GM23338 (cell line): Measurements from ENCODE around the gene CCDC69. TPM values are rescaled to one million over a fixed set of nuclear protein-coding genes. Genes with fewer than 3 reads are reported as not detected.

Source experiments
- ATAC-seq: fragments of 200-7000 bp; cut with Tn5 transposase; 3 replicates; pipeline ENCODE4 v1.9.1; 2020
- DNase-seq: peaks from one replicate; pipeline ENCODE4 v3.0.0-alpha.2; 2015; ENCODE audit warnings: low spot score
- H2AFZ ChIP-seq: fragments of 200-600 bp; sonication (generic); 2 replicates; pipeline ENCODE4 v1.8.0; 2016; ENCODE audit warnings: antibody characterized with exemption, mild to moderate bottlenecking, moderate library complexity
- H3F3A ChIP-seq: fragments of 200-600 bp; sonication (generic); replicated peaks from 2 replicates; pipeline ENCODE4 v1.8.0; 2017; ENCODE audit warnings: antibody characterized with exemption, mixed run types, low read depth
- H3K27ac ChIP-seq: fragments of 200-600 bp; sonication (generic); 2 replicates; pipeline ENCODE4 v1.6.1; 2016; ENCODE audit warnings: low read depth
- H3K27me3 ChIP-seq: fragments of 200-600 bp; sonication (generic); 2 replicates; pipeline ENCODE4 v1.8.0; 2016; ENCODE audit warnings: mild to moderate bottlenecking, mixed run types, moderate library complexity; ENCODE audit not compliant: insufficient read depth
- H3K36me3 ChIP-seq: fragments of 200-600 bp; sonication (generic); 2 replicates; pipeline ENCODE4 v1.8.0; 2016; ENCODE audit warnings: mild to moderate bottlenecking; ENCODE audit not compliant: insufficient read depth
- H3K4me1 ChIP-seq: fragments of 200-600 bp; sonication (generic); 2 replicates; pipeline ENCODE4 v1.8.0; 2016; ENCODE audit warnings: mild to moderate bottlenecking, moderate library complexity; ENCODE audit not compliant: insufficient read depth
- H3K4me2 ChIP-seq: fragments of 200-600 bp; sonication (generic); 2 replicates; pipeline ENCODE4 v1.7.1; 2017; ENCODE audit warnings: mixed run types
- H3K4me3 ChIP-seq: fragments of 200-600 bp; sonication (generic); 2 replicates; pipeline ENCODE4 v1.6.1; 2016; ENCODE audit warnings: mixed run types
- H3K79me2 ChIP-seq: fragments of 200-600 bp; sonication (generic); replicated peaks from 2 replicates; pipeline ENCODE4 v1.8.0; 2017; ENCODE audit warnings: mild to moderate bottlenecking; ENCODE audit not compliant: insufficient read depth
- H3K9me2 ChIP-seq: fragments of 200-600 bp; sonication (generic); 2 replicates; pipeline ENCODE4 v1.8.0; 2017; ENCODE audit not compliant: insufficient read depth
- H4K20me1 ChIP-seq: fragments of 200-600 bp; sonication (generic); replicated peaks from 2 replicates; pipeline ENCODE4 v1.8.0; 2017; ENCODE audit warnings: mild to moderate bottlenecking; ENCODE audit not compliant: insufficient read depth
- H3K27ac Mint-ChIP-seq: 2 replicates; pipeline ENCODE4 v1.8.0; 2020; ENCODE audit warnings: inconsistent platforms, mild to moderate bottlenecking, moderate library complexity, mixed read lengths
- H3K27me3 Mint-ChIP-seq: 3 replicates; pipeline ENCODE4 v1.8.0; 2022; ENCODE audit warnings: low read depth, mild to moderate bottlenecking, moderate library complexity, mixed read lengths, inconsistent platforms; ENCODE audit not compliant: insufficient read depth, poor library complexity
- H3K36me3 Mint-ChIP-seq: 3 replicates; pipeline ENCODE4 v1.8.0; 2021; ENCODE audit warnings: low read depth, mild to moderate bottlenecking, inconsistent platforms, moderate library complexity, mixed read lengths
- H3K4me1 Mint-ChIP-seq: 3 replicates; pipeline ENCODE4 v1.8.0; 2020; ENCODE audit warnings: mild to moderate bottlenecking, inconsistent platforms, mixed read lengths
- H3K4me3 Mint-ChIP-seq: 3 replicates; pipeline ENCODE4 v1.8.0; 2021; ENCODE audit warnings: moderate library complexity, mild to moderate bottlenecking, inconsistent platforms, mixed read lengths
- H3K9me3 Mint-ChIP-seq: 3 replicates; pipeline ENCODE4 v1.8.0; 2020; ENCODE audit warnings: moderate library complexity, mild to moderate bottlenecking, inconsistent platforms, mixed read lengths
- CREB1 ChIP-seq: fragments of 250-450 bp; sonication (Bioruptor Pico); IDR thresholded peaks from 2 replicates; pipeline ENCODE4 v1.5.0; 2020; ENCODE audit warnings: low read depth, mild to moderate bottlenecking, moderate library complexity
- EZH2 ChIP-seq: fragments of 200-600 bp; sonication (generic); IDR thresholded peaks from one replicate; pipeline ENCODE4 v1.8.0; 2017; ENCODE audit warnings: antibody characterized with exemption, mild to moderate bottlenecking, low read depth; ENCODE audit not compliant: unreplicated experiment
- JUNB ChIP-seq: IDR thresholded peaks from one replicate; pipeline ENCODE4 v1.6.1; 2016; ENCODE audit warnings: antibody characterized with exemption; ENCODE audit not compliant: unreplicated experiment
- NANOG ChIP-seq: IDR thresholded peaks from 2 replicates; pipeline ENCODE4 v1.6.1; 2016; ENCODE audit warnings: antibody characterized with exemption, borderline replicate concordance
- POLR2AphosphoS5 ChIP-seq: IDR thresholded peaks from 2 replicates; pipeline ENCODE4 v1.6.1; 2016; ENCODE audit warnings: antibody characterized with exemption, low read depth
- ZNF114 ChIP-seq: fragments of 250-450 bp; sonication (Bioruptor Pico); IDR thresholded peaks from 2 replicates; pipeline ENCODE4 v1.5.0; 2020; ENCODE audit warnings: mild to moderate bottlenecking, moderate library complexity
- ZNF331 ChIP-seq: fragments of 250-450 bp; sonication (Bioruptor Pico); IDR thresholded peaks from 2 replicates; pipeline ENCODE4 v1.5.0; 2020; ENCODE audit warnings: low read depth, mild to moderate bottlenecking, moderate library complexity
- ZNF462 ChIP-seq: fragments of 250-450 bp; sonication (Bioruptor Pico); IDR thresholded peaks from 2 replicates; pipeline ENCODE4 v1.5.0; 2020; ENCODE audit warnings: mild to moderate bottlenecking, moderate library complexity
- polyA plus RNA-seq: library from polyadenylated mRNA; unstranded; fragments of >200 nt; fragmentation: Nextera tagmentation; extraction: Ambion mirVana; gene quantifications from 2 replicates; pipeline ENCODE4 v1.2.1, GENCODE V29; 2016
- total RNA-seq: library from RNA; depleted of rRNA; stranded (reverse); fragments of >200 nt; shearing (Covaris generic); gene quantifications from 2 replicates; pipeline ENCODE4 v1.2.3, GENCODE V29; 2014
- TF ChIP-seq, protein P1 (sequence below): IDR thresholded peaks from one replicate; pipeline ENCODE4 v1.6.1; 2018; ENCODE audit warnings: antibody characterized with exemption; ENCODE audit not compliant: unreplicated experiment

CCDC69 gene
- total and polyA plus RNA-seq, 2 experiments from 2014 or later: 2.7 to 5.3 TPM

- Histone ChIP-seq H3K27ac (no peak overlapping the region), H3K4me2 (no peak overlapping the region), H3K4me1 (peaks cover 11% of the 10 kb centered on the region), H2AFZ (no peak overlapping the region), H3K4me3 (no peak overlapping the region), H4K20me1 (peaks cover 4% of the 10 kb centered on the region; the same call in 1 of the 2 replicates), H3F3A (no peaks in the 10 kb centered on the region), H3K36me3 (no peaks in the 10 kb centered on the region; the same call in none of the 2 replicates), H3K27me3 (no peaks in the 10 kb centered on the region), H3K9me2 (no peaks in the 10 kb centered on the region), H3K79me2 (no peaks in the 10 kb centered on the region)
- H3K9me3 Mint-ChIP-seq: no peaks in the 10 kb centered on the region
- DNase-seq (no peak), ATAC-seq (no peak)
- no peak overlapping the region for H3K27ac Mint-ChIP-seq
- H3K36me3 Mint-ChIP-seq: no peaks in the 10 kb centered on the region; the same call in 2 of the 3 replicates
- peaks cover 20% of the 10 kb centered on the region for H3K4me1 Mint-ChIP-seq
- H3K4me3 Mint-ChIP-seq: no peak overlapping the region
- peaks cover 7% of the 10 kb centered on the region for H3K27me3 Mint-ChIP-seq
- TF ChIP-seq CREB1 (CRISPR knock-in tag) (no peak), NANOG (no peak), JUNB (no peak), EZH2 (no peak), ZNF114 (no peak), ZNF331 (CRISPR knock-in tag) (no peak), POLR2AphosphoS5 (no peak), ZNF462 (CRISPR knock-in tag) (no peak)
- TF ChIP-seq, protein P1, sequence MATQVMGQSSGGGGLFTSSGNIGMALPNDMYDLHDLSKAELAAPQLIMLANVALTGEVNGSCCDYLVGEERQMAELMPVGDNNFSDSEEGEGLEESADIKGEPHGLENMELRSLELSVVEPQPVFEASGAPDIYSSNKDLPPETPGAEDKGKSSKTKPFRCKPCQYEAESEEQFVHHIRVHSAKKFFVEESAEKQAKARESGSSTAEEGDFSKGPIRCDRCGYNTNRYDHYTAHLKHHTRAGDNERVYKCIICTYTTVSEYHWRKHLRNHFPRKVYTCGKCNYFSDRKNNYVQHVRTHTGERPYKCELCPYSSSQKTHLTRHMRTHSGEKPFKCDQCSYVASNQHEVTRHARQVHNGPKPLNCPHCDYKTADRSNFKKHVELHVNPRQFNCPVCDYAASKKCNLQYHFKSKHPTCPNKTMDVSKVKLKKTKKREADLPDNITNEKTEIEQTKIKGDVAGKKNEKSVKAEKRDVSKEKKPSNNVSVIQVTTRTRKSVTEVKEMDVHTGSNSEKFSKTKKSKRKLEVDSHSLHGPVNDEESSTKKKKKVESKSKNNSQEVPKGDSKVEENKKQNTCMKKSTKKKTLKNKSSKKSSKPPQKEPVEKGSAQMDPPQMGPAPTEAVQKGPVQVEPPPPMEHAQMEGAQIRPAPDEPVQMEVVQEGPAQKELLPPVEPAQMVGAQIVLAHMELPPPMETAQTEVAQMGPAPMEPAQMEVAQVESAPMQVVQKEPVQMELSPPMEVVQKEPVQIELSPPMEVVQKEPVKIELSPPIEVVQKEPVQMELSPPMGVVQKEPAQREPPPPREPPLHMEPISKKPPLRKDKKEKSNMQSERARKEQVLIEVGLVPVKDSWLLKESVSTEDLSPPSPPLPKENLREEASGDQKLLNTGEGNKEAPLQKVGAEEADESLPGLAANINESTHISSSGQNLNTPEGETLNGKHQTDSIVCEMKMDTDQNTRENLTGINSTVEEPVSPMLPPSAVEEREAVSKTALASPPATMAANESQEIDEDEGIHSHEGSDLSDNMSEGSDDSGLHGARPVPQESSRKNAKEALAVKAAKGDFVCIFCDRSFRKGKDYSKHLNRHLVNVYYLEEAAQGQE: no peak
Measured at GRCh38 chr5:151146061-151146460, 77.8 kb downstream of the CCDC69 start.
